ENCODE measurements around the gene LRFN2. TPM values are rescaled to one million over a fixed set of nuclear protein-coding genes. Genes with fewer than 3 reads are reported as not detected.

Gene LRFN2
- total RNA-seq, 1 donor from 2014 or later = not detected

GRCh38 chr6:40352006-40352405 is 235.2 kb downstream of the LRFN2 start:
- intact Hi-C loops (cut with DNase I) = no loop called here

DNA sequence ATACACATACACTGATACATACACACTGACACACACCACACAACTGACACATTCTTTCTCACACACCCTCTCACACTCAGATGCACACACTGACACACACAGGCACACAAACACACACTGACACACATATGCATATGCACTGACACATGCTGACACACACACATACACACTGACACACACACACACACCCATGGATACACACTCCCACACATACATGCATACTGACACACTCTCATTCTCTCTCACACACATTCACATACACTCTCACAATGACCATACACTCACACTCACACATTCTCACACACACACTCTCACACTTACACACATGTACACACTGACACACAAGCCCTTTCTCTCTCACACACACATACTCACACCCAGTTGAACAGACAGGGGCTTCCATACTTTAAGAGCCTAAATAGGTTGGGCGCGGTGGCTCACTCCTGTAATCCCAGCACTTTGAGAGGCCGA is 236.4 kb downstream of the LRFN2 start:
- Histone ChIP-seq H3K27me3 (no peaks in the 10 kb centered on the region), H3K4me3 (no peak overlapping the region), H3K4me1 (no peaks in the 10 kb centered on the region), H3K9me3 (no peaks in the 10 kb centered on the region), H3K27ac (no peak overlapping the region), H3K36me3 (no peaks in the 10 kb centered on the region)
- DNase-seq (ENCODE audit: extremely low spot score in 2 of 2) = peak in 1 of 2 donors; percentile 20
- intact Hi-C loops (cut with DNase I) = no loop called here
- TF ChIP-seq POLR2AphosphoS5 (IDR thresholded peaks at IDR 0.05; ENCODE audit: insufficient read depth in 1 of 2, low read depth in 1 of 2) (no peak), CTCF (IDR thresholded peaks at IDR 0.05) (no peak), POLR2A (IDR thresholded peaks at IDR 0.05) (no peak)

More at GRCh38 chr6:40352006-40352405, 235.2 kb downstream of the LRFN2 start:
- H3K27ac ChIP-seq = no peak overlapping the region
- H3K9me3 ChIP-seq = no peaks in the 10 kb centered on the region
- H3K4me3 ChIP-seq = no peak overlapping the region
- H3K36me3 ChIP-seq = no peaks in the 10 kb centered on the region
- TF ChIP-seq CTCF (IDR thresholded peaks at IDR 0.05) (no peak), POLR2A (IDR thresholded peaks at IDR 0.05) (no peak), POLR2AphosphoS5 (IDR thresholded peaks at IDR 0.05; ENCODE audit: insufficient read depth in 1 of 2, low read depth in 1 of 2) (no peak)
- DNase-seq (ENCODE audit: extremely low spot score in 2 of 2) = peak in 1 of 2 donors; percentile 32
- no peaks in the 10 kb centered on the region for H3K27me3 ChIP-seq
- no peaks in the 10 kb centered on the region for H3K4me1 ChIP-seq

GRCh38 chr6:40349901-40350746 is 237.0 kb downstream of the LRFN2 start:
- H3K36me3 ChIP-seq = no peaks in the 10 kb centered on the region
- TF ChIP-seq POLR2AphosphoS5 (IDR thresholded peaks at IDR 0.05; ENCODE audit: insufficient read depth in 1 of 2, low read depth in 1 of 2) (no peak), POLR2A (IDR thresholded peaks at IDR 0.05) (no peak), CTCF (IDR thresholded peaks at IDR 0.05) (no peak)
- H3K9me3 ChIP-seq = no peaks in the 10 kb centered on the region
- H3K27me3 ChIP-seq = no peaks in the 10 kb centered on the region
- H3K4me1 ChIP-seq = no peaks in the 10 kb centered on the region
- H3K4me3 ChIP-seq = no peak overlapping the region
- intact Hi-C loops (cut with DNase I) = no loop called here
- DNase-seq (ENCODE audit: extremely low spot score in 2 of 2) = peak; percentile 47 to 52
- no peak overlapping the region for H3K27ac ChIP-seq

- Histone ChIP-seq H3K27me3 (no peaks in the 10 kb centered on the region), H3K36me3 (no peaks in the 10 kb centered on the region), H3K4me3 (no peak overlapping the region), H3K27ac (no peak overlapping the region), H3K9me3 (no peaks in the 10 kb centered on the region), H3K4me1 (no peaks in the 10 kb centered on the region)
- intact Hi-C loops (cut with DNase I) = no loop called here
- DNase-seq (ENCODE audit: extremely low spot score in 2 of 2) = peak; percentile 75 to 93
- no peak for TF ChIP-seq POLR2A (IDR thresholded peaks at IDR 0.05)
- TF ChIP-seq CTCF (IDR thresholded peaks at IDR 0.05) = no peak
- no peak for TF ChIP-seq POLR2AphosphoS5 (IDR thresholded peaks at IDR 0.05; ENCODE audit: insufficient read depth in 1 of 2, low read depth in 1 of 2)
Observed at GRCh38 chr6:40349123-40349900, 237.9 kb downstream of the LRFN2 start.
